Fibroblast of pulmonary artery (primary cell): ENCODE results near the gene FBXO24.
A peak's percentile ranks its signal among the peaks of the same experiment; 100 is the strongest.

Experiments
- DNase-seq: peaks from one replicate; pipeline ENCODE4 v3.0.0-alpha.2; 2010; ENCODE audit warnings: low read depth
- H3K4me3 ChIP-seq: replicated peaks from 2 replicates; pipeline ENCODE4 v1.5.1; 2011; ENCODE audit warnings: low read depth, mild to moderate bottlenecking, control low read depth, low read length, moderate library complexity
- CTCF ChIP-seq: IDR thresholded peaks from 2 replicates; pipeline ENCODE4 v1.5.1; 2011; ENCODE audit warnings: mild to moderate bottlenecking, control low read depth, low read length, inconsistent platforms; ENCODE audit errors: missing control alignments

FBXO24 gene

DNA sequence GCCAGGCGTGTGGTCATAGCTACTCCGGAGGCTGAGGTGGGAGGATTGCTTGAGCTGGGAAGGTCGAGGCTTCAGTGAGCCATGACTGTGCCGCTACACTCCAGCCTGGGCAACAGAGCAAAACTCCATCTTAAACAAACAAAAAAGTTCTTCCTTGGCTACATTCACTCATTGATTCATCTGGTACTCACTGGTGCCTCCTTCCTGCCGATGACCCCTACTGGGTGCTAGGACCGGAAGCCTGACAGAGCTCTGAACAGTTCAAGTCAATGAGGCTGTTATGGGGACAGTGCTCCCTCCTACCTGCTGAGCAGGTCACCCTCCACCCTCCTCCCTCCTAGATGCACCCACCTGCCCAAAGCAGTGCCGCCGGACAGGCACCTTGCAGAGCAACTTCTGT is 21.0 kb downstream of the FBXO24 start:
- H3K4me3 ChIP-seq = no peak overlapping the region
- no peak for TF ChIP-seq CTCF
- DNase-seq = no peak

- no peak for TF ChIP-seq CTCF
- no peak overlapping the region for H3K4me3 ChIP-seq
- no peak for DNase-seq
These were observed 23.8 kb downstream of the FBXO24 start for GRCh38 chr7:100609958-100610357.

DNA sequence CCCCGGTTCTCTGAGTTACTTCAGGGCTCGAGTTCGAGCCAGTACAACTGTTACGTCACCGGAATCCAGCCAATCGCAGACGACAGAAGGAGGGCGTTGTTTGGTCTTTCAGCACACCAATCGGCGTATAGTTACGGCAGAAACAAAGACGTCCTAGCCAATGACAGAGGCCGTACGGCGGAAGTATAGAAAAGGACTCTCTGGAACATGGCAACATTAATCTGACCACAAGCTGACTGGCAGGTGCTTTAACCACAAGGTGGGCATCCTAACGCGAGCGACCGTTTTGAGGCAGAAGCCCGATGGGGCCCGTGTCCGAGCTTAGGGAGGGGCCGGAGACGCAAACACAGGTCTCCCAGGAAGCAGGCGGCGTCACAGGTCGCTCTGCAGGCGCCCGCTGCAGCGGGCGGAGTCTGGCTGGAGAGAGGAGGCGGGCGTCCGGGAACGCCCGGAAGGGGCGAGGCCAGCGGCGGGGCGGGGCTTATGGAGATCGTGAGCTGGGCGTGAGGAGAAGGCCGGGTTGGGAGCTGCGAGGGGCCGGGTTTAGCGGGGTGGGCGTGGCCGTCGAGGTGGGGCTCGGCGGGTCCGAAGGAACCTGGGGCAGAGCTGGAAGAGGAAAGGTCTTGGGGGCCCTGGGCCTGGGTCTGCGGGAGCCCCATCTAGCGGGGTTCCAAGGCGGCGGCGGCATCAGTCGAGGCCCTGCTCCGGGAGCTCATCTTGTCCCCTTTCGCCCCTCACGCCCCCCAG is 26.0 kb downstream of the FBXO24 start, which contains the start of gene MOSPD3:
Gene MOSPD3 (plus strand): TSS at position 558 of the 747 bp plus-strand sequence. CDS start 252 bp downstream, outside the sequence.
- no peak for TF ChIP-seq CTCF
- DNase-seq = peak; percentile 100
- H3K4me3 ChIP-seq = peak within 1 kb of the TSS; percentile 76

GRCh38 chr7:100612730-100613390 is 26.7 kb downstream of the FBXO24 start:
- peak; percentile 13 for TF ChIP-seq CTCF
- H3K4me3 ChIP-seq = peak overlapping the region; percentile 76
- DNase-seq = no peak

DNA sequence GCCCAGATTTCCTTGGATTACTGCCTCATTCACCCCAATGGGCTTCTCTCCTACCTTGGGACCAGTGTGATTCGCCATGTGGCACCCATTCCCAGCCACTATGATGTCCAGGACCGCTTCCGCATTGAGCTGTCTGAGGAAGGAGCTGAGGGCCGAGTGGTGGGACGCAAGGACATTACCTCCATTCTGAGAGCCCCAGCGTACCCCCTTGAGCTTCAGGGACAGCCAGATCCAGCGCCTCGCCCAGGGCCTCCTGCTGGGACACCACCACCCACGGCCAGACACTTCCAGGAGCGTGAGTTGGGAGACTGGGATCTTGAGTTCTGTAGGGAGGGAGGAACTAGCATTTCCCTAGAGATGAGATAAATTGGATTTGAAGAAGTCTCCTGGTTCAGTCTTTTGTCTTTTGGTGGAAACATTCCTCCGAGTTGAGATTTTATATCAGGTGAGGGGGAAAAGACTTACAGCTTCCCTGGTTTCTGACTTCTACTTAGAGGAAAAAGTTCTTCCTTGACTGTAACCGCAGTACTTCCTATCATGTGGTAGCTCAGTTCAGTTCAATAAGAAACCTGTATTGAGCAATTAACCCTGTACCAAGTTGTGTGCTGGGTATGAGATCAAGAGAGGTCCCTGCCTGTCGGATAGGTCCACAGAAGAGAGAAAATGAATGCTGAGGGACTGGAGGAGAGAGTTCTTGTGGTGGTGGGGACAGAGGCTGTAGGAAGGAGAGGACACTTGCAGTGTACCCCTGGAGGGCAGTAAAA is 27.5 kb downstream of the FBXO24 start:
- TF ChIP-seq CTCF = no peak
- DNase-seq = no peak
- H3K4me3 ChIP-seq = peak overlapping the region; percentile 76

- DNase-seq = no peak
- no peak overlapping the region for H3K4me3 ChIP-seq
- no peak for TF ChIP-seq CTCF
These were observed 28.3 kb downstream of the FBXO24 start for GRCh38 chr7:100614308-100614861.
